Astrocyte (in vitro differentiated cells and primary cell): Measurements from ENCODE around the gene RGMB.
"Not testable (repeated sequence)": the region's sequence is repeated elsewhere in the genome, so short reads cannot be mapped to it uniquely, and the experiment has no call there.

Experiments used
- CTCF ChIP-seq: IDR thresholded peaks from 2 replicates; pipeline ENCODE4 v1.5.1; 2011; ENCODE audit warnings: low read depth, mild to moderate bottlenecking, inconsistent platforms, low read length, moderate library complexity; ENCODE audit not compliant: insufficient read depth
- EZH2 ChIP-seq: IDR thresholded peaks from 2 replicates; pipeline ENCODE4 v1.6.1; 2012; ENCODE audit warnings: mild to moderate bottlenecking, low read length, inconsistent platforms; ENCODE audit not compliant: insufficient read depth

- not testable (repeated sequence) for TF ChIP-seq CTCF, EZH2
Measured at GRCh38 chr5:98752801-98753200, 20.7 kb upstream of the RGMB start.
